HepG2 (cell line): Measurements from ENCODE around the gene MRLN. TPM values are rescaled to one million over a fixed set of nuclear protein-coding genes. Genes with fewer than 3 reads are reported as not detected.

Experiments used
- ARNTL ChIP-seq: sonication (generic); formaldehyde crosslinking; IDR thresholded peaks from 2 replicates; pipeline ENCODE4 v1.4.0; 2020; ENCODE audit warnings: mild to moderate bottlenecking, missing genetic modification reagents
- CTCF ChIP-seq: sonication (generic); formaldehyde crosslinking; IDR thresholded peaks from 2 replicates; pipeline ENCODE4 v1.5.0; 2020; ENCODE audit warnings: mild to moderate bottlenecking, missing genetic modification reagents, moderate library complexity
- DDIT3 ChIP-seq: sonication (generic); formaldehyde crosslinking; IDR thresholded peaks from 2 replicates; pipeline ENCODE4 v1.4.0; 2020; ENCODE audit warnings: mild to moderate bottlenecking, missing genetic modification reagents
- DZIP1 ChIP-seq: sonication (generic); formaldehyde crosslinking; IDR thresholded peaks from 2 replicates; pipeline ENCODE4 v1.5.0; 2020; ENCODE audit warnings: mild to moderate bottlenecking, missing genetic modification reagents
- FOXP4 ChIP-seq: sonication (generic); formaldehyde crosslinking; IDR thresholded peaks from 2 replicates; pipeline ENCODE4 v1.4.0; 2020; ENCODE audit warnings: missing genetic modification reagents
- GATA4 ChIP-seq: sonication (generic); IDR thresholded peaks from 2 replicates; pipeline ENCODE4 v1.6.1; 2016; ENCODE audit warnings: antibody characterized with exemption, low read depth, borderline replicate concordance
- MED1 ChIP-seq: sonication (generic); formaldehyde crosslinking; IDR thresholded peaks from 2 replicates; pipeline ENCODE4 v1.4.0; 2020; ENCODE audit warnings: missing genetic modification reagents
- RARA ChIP-seq: IDR thresholded peaks from 2 replicates; pipeline ENCODE4 v1.6.1; 2016; ENCODE audit warnings: missing genetic modification reagents, missing compliant biosample characterization
- SMAD1 ChIP-seq: sonication (generic); formaldehyde crosslinking; IDR thresholded peaks from 2 replicates; pipeline ENCODE4 v1.4.0; 2020; ENCODE audit warnings: missing genetic modification reagents, low read depth, mild to moderate bottlenecking, borderline replicate concordance
- SOX6 ChIP-seq, 2 experiments: fragments of 450-650 bp in 1 of 2; sonication (generic) in 1 of 2; formaldehyde crosslinking in 1 of 2; IDR thresholded peaks; 2 replicates each; pipeline versions ENCODE4 v1.4.0 to v1.6.1; 2017 to 2020; ENCODE audit warnings: antibody characterized with exemption in 1 of 2, mild to moderate bottlenecking in 1 of 2, missing genetic modification reagents in 1 of 2
- ZBTB1 ChIP-seq: sonication (generic); formaldehyde crosslinking; IDR thresholded peaks from 2 replicates; pipeline ENCODE4 v1.4.0; 2020; ENCODE audit warnings: missing genetic modification reagents, borderline replicate concordance
- ZBTB33 ChIP-seq: sonication (generic); formaldehyde crosslinking; IDR thresholded peaks from 2 replicates; pipeline ENCODE4 v1.4.0; 2020; ENCODE audit warnings: missing genetic modification reagents
- ZFY ChIP-seq: sonication (generic); formaldehyde crosslinking; IDR thresholded peaks from 2 replicates; pipeline ENCODE4 v1.4.0; 2020; ENCODE audit warnings: missing genetic modification reagents
- ZNF18 ChIP-seq: sonication (generic); formaldehyde crosslinking; IDR thresholded peaks from 2 replicates; pipeline ENCODE4 v1.8.0; 2022; ENCODE audit warnings: mild to moderate bottlenecking, missing genetic modification reagents; ENCODE audit not compliant: insufficient replicate concordance
- ZNF644 ChIP-seq: IDR thresholded peaks from 2 replicates; pipeline ENCODE4 v1.6.1; 2016; ENCODE audit warnings: low read depth
- ZNF703 ChIP-seq: sonication (generic); formaldehyde crosslinking; IDR thresholded peaks from 2 replicates; pipeline ENCODE4 v1.5.1; 2020; ENCODE audit warnings: missing genetic modification reagents, mild to moderate bottlenecking, moderate library complexity, borderline replicate concordance
- ZNF761 ChIP-seq: sonication (generic); formaldehyde crosslinking; conservative IDR thresholded peaks from 2 replicates; pipeline ENCODE4 v1.4.0; 2020; ENCODE audit warnings: mild to moderate bottlenecking, missing genetic modification reagents
- polyA plus RNA-seq, 8 experiments: library from polyadenylated mRNA; depleted of rRNA in 3 of 8; stranded (reverse) in 7 of 8; unstranded in 1 of 8; fragments of >200 nt; fragmentation: Illumina TruSeq in 4 of 8; extraction: Trizol in 4 of 8; gene quantifications; 2 replicates each; pipeline versions ENCODE4 v1.2.1 to v1.2.3, GENCODE V29; 2011 to 2016; ENCODE audit warnings: low read depth in 4 of 8, missing spikeins in 1 of 8, mixed read lengths in 1 of 8; ENCODE audit not compliant: insufficient read depth in 1 of 8
- total RNA-seq, 5 experiments: library from RNA; depleted of rRNA; stranded (reverse); fragments of >200 nt; fragmentation: Illumina TruSeq; extraction: Trizol; gene quantifications; 2 replicates each; pipeline ENCODE4 v1.2.3, GENCODE V29; 2016; ENCODE audit warnings: low read depth in 1 of 5

MRLN gene
- total and polyA plus RNA-seq, 2 of the 13 experiments (the other 11 are each of a cell fraction or from before 2014, with no cell fraction given): not detected

GRCh38 chr10:59741583-59741982, 11.7 kb downstream of the MRLN start (continued):
- no peak for TF ChIP-seq ARNTL (CRISPR knock-in tag)
- no peak for TF ChIP-seq FOXP4 (CRISPR knock-in tag)
- TF ChIP-seq SMAD1 (CRISPR knock-in tag): no peak
- TF ChIP-seq CTCF (CRISPR knock-in tag): no peak
- TF ChIP-seq ZFY: no peak
- TF ChIP-seq DZIP1 (CRISPR knock-in tag): no peak
- TF ChIP-seq ZNF703 (CRISPR knock-in tag): no peak
- TF ChIP-seq SOX6 (IDR thresholded peaks at IDR 0.05): no peak
- 0 out of 2 replicates have a peak, but pooled peaks have one; percentile 12 for TF ChIP-seq SOX6 (CRISPR knock-in tag; IDR thresholded peaks at IDR 0.05)
- no peak for TF ChIP-seq ZBTB33 (CRISPR knock-in tag)
- TF ChIP-seq ZNF761: no peak
- TF ChIP-seq DDIT3 (CRISPR knock-in tag): no peak
- TF ChIP-seq RARA (CRISPR knock-in tag): peak; percentile 33; the same call in 1 of the 2 replicates
- TF ChIP-seq GATA4: no peak
- no peak for TF ChIP-seq ZBTB1 (CRISPR knock-in tag)
- TF ChIP-seq ZNF644 (CRISPR knock-in tag): no peak
- peak; percentile 53 for TF ChIP-seq ZNF18 (CRISPR knock-in tag)
- TF ChIP-seq MED1 (CRISPR knock-in tag): no peak
